Measurements from ENCODE around the gene ADAM15.
A peak's percentile ranks its signal among the peaks of the same experiment; 100 is the strongest.

GRCh38 chr1:155001675-155002463 is 49.2 kb upstream of the ADAM15 start:
- TF ChIP-seq CTCF (IDR thresholded peaks at IDR 0.05; ENCODE audit: extremely low read depth in 1 of 2, insufficient read depth in 1 of 2, low read depth in 1 of 2, low read length in 2 of 2) (peak; percentile 12 to 63), MYC (IDR thresholded peaks at IDR 0.05; ENCODE audit: low read depth, low read length) (no peak), POLR2A (IDR thresholded peaks at IDR 0.05; ENCODE audit: low read depth, low read length) (no peak), EZH2 (IDR thresholded peaks at IDR 0.05; ENCODE audit: borderline replicate concordance, low read depth, low read length, severe bottlenecking) (no peak), JUN (IDR thresholded peaks at IDR 0.05; ENCODE audit: borderline replicate concordance, insufficient read depth, insufficient read length, low read depth) (no peak)

Measured in endothelial cell of umbilical vein (primary cell).